GM18508 (cell line): ENCODE results near the gene ITPR2.
"Not testable (repeated sequence)": the region's sequence is repeated elsewhere in the genome, so short reads cannot be mapped to it uniquely, and the experiment has no call there.

Experiments
- ATAC-seq: cut with Tn5 transposase; IDR thresholded peaks from one replicate; pipeline ENCODE4 v1.9.1; 2021; ENCODE audit warnings: moderate number of reproducible peaks; ENCODE audit not compliant: insufficient read depth, unreplicated experiment

The ITPR2 gene

DNA sequence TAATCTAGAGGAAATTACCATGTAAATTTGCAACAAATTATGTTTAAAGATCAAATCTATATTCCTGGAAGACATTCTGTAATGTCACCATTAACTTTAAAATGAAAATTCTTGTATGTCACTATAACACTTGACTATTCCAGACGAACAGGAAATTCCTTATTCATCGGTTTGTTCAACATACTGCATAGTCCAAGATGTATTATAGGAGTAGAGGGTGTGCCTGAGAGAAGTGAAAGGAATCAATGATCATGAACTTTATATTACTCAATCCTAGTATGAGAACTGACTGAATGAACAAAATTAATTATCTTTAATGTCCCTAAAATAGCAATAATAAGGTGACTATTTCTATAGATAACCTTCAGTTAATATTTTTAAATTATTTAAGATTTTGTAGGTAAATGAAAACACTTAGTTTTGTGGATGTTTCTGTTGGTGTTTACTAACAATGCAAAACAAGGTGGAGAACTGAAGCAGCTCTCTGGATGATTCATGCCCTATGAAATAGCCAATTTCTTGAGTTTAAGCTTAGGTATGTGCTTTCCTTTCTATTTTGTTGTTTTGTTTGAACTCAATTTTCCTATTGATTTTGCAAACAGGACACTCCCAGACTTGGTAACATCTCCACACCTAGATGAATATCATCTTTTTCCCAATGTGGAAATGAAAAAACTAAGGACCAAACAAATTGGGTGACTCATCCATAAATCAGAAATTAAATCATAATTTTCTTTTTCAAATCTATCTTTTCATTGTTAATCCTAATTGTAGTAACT lies 18.2 kb upstream of the ITPR2 start:
- ATAC-seq, result no peak

DNA sequence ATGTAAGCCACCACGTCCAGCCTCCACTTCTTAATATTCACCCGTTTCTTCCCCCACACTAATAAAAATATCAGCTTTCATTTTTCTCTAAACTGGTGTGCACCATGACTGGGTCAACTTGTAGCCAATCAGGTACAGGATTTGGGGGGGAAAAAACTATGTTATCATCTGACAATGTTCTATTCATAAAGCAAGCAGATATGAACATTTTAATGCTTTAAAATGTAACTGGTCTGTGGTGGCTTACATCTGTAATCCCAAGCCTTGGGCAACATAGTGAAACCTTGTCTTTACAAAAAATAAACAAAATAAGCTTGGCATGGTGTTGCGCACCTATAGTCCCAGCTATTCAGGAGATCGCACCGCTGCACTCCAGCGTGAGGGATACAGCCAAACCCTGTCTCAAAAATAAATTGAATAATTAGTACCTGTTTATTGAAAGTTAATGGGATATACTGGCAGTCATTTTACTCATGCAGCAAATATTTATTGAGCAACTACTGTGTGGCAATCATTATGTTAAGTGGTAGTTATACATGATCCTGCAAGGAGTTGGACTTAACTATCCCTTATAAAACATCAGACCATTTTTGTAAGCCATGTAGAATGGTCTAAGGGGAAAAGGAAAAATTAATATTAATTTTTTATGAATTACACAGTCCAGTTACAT lies 15.3 kb upstream of the ITPR2 start:
- no peak for ATAC-seq

DNA sequence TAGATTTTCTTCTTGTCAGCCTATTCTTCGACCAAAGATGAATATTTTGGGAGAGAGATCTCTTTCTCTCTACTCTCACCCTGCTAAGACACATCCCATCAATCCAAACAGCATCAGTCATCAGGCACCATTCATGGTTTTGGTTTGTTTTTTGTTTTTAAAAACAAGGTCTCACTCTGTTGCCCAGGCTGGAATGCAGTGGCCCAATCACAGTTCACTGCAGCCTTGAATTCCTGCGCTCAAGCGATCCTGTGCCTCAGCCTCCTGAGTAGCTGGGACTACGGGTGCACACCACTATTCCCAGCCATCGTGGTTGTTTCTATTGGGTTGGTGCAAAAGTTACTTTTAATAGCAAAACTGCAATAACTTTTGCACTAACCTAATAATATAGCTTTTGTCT lies 14.4 kb upstream of the ITPR2 start:
- ATAC-seq, result no peak

DNA sequence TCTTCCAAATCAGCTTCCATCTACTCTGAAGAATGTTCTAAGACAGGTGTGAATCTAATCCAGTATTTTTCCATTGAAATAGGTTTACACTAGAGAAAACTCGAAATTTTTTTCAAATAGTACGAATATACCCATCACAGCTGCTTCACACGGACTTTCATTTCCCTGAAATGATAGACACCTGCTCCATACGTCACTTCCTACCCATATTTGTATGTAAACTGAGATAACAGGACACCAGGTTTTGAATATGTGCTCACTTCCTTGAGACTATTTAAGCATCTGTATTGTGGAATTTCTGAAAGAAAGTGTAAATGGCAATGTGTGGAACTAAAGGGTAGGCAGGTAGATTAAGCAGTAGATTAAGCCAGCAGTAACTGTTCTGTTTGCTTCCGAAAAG lies 13.4 kb upstream of the ITPR2 start:
- no peak for ATAC-seq

DNA sequence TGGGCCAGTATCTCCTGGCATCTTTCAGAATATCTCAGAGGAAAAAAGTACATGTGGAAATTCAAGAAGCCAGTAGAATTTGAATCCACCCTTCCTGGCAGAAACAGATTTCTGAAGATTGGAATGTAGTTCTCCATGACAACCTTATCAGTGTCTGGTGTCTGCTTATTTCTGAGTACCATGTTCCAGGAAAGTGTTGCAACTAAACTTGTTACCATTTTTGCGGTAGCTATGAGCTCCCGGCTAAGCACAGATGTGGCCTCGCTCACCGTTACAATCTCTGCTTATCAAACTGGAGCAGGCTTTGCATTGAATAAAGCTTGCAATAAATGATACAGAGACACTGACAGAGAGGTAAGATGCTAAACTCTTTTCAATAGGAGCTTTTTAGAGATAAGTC lies 13.0 kb upstream of the ITPR2 start:
- no peak for ATAC-seq

DNA sequence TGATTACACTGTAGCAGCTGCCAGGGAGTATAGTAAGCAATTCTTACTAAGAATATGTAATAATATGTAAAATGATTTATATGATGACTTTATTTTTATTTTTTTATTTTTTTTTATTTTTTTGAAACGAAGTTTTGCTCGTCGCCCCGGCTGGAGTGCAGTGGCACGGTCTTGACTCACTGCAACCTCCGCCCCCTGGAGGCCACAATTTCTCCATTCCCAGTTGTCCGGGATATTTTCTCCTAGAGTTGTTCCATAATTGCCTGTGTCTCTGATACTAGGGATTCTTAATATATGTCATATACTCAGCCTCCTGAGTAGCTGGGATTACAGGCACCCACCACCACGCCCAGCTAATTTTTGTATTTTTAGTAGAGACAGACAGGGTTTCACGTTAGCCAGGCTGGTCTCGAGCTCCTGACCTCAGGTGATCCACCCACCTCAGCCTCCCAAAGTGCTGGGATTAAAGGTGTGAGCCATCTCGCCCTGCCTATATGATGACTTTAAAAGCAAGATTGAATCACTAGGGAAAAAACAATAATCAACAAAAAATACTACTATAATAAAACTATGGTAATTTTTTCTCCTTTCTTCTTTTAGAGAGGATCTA lies 12.2 kb upstream of the ITPR2 start:
- no peak for ATAC-seq

DNA sequence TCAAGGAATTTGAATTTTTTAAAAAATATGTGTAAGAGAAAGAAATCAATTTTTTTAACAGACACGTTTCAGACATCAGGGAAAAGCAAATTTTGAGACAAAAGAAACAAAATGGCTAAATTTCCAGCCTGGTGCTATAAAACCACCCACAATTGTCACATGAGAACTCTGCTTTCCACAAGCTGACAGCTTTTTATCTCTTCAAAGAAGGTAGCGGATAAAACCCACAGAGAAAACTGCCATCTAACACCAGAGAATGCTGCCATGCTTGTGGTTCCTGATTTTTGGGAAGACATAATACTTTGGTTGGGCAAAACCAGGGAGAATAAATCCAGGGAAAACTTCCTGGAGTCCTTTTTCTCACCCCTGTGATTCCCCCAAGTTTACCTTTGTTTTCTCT lies 10.3 kb upstream of the ITPR2 start:
- ATAC-seq, result no peak

DNA sequence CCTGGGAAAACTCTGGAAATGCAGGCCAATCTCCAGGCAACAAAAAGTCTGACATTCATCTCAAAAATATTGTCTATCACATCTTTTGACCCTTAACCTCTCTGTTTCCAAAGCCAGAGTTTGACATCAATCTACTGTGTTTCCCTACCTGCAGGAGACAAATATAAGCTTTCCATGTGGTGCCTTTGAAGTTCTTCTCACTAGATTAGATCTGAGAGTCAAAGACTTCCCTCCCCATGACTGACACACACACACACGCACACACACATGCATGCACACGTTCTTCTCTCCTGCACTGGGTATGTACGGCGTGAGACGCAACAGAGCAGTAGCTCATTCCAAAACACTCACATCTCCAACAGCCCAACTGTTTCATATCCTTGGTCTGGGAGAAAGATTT lies 8.1 kb upstream of the ITPR2 start:
- no peak for ATAC-seq

DNA sequence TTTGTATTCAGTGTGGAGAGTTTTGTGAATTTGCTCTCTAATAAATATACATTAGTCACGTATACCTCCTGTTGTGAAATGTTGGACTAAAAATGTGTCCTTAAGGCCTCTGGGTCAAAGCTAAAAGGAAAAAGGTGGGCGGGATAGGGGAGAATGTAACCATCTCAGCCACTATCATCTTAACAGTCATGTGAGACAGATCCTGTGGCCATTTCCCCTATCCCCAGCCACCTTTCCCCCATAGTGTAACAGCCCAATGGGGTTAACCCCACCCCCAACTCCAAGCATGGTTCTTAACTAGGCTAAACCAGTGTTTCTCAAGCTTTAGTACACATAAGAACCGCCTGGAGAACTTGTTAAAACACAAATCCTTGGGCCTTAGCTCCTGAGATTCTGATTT lies 6.5 kb upstream of the ITPR2 start:
- ATAC-seq, result no peak

DNA sequence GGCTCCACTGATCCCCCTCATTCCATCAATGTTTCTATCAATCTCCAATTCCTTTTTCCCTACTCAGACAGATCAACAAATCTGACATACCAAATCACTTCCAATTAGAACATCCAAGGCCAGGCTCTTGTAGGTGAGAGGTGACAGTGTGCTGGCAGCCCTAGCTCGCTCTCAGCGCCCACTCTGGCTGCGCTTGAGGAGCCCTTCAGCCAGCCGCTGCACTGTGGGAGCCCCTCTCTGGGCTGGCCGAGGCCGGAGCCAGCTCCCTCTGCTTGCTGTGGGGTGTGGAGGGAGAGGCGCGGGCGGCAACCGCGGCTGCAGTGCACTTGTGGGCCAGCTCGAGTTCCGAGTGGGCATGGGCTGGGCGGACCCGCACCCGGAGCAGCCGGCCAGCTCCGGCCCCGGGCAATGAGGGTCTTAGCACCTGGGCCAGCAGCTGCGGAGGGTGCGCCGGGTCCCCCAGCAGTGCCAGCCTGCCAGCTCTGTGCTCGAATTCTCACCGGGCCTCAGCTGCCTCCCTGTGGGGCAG lies 6.0 kb upstream of the ITPR2 start:
- no peak for ATAC-seq

DNA sequence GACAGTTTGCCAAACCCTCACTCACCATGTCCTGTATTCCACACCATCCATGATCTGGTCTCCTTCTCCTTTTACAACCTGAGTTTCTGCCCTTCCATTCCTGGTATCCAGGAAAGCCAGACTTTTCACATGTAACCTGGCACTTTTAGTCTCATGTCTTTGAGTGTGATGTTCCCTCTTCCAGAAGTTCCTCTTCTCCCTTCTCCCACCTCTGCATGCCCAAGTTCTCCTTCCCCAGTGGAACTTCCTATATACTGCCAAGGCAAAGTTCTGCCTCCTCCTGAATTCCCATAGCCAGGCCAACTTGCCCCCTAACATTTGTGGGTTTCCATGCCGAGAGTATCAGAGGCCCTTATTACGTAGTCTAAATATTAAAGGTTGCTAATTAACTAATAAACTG lies 3.2 kb upstream of the ITPR2 start:
- no peak for ATAC-seq

DNA sequence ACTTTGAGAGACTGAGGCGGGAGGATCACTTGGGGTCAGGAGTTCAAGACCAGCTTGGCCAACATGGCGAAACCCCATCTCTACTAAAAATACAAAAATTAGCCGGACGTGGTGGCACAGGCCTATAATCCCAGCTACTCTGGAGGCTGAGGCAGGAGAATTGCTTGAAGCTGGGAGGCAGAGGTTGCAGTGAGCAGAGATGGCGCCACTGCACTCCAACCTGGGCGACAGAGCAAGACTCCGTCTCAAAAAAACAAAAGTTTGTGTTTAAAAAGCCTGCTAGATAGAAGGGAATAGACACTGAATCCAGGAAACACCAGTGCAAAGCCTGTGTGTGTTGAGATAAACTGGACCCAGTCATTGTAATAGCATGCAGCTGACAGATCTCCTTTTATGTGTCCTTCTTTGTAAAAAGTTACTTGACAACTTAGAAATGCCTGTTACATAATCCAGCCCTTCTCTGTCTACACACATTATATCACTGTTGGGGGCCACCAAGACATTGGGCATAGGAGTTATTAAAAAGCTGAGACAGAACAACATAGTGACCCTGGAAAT lies 1.6 kb upstream of the ITPR2 start:
- ATAC-seq, result not testable (repeated sequence)

DNA sequence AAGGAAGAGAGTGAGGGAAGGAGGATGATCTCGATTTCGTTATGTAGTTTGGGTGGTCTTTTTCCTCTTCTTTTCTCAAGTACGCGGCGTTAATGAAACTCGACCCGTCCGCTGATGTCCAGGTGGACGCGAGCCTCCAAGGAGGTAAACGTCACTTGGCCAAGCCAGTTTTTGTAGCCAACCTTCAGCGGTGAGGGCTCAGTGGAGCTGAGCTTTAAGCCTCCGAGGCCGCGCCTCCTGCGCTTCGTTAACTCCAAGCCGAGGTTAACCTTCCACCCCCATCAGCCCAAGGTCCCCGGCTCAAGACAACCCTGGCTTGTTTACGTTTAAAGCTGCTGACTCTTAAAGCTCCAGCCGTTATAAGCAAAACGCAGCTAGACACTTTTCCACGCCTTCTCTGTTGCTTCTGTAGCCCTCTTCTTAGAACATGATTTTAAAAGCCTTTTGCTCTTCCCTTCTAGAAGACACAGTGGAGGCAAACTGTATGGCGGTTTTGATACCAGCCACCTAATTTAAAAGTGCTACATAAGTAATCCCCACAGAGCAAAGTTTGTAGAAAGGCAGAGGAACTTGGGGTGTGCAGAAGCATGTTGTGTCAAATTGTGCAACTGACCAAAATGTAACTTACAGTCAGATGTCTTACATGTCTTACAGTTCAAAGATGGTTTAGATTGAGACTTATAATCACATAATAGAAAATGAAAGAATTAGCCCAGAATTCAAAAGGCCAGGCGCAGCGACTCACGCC lies 923 bp upstream of the ITPR2 start:
- no peak for ATAC-seq

DNA sequence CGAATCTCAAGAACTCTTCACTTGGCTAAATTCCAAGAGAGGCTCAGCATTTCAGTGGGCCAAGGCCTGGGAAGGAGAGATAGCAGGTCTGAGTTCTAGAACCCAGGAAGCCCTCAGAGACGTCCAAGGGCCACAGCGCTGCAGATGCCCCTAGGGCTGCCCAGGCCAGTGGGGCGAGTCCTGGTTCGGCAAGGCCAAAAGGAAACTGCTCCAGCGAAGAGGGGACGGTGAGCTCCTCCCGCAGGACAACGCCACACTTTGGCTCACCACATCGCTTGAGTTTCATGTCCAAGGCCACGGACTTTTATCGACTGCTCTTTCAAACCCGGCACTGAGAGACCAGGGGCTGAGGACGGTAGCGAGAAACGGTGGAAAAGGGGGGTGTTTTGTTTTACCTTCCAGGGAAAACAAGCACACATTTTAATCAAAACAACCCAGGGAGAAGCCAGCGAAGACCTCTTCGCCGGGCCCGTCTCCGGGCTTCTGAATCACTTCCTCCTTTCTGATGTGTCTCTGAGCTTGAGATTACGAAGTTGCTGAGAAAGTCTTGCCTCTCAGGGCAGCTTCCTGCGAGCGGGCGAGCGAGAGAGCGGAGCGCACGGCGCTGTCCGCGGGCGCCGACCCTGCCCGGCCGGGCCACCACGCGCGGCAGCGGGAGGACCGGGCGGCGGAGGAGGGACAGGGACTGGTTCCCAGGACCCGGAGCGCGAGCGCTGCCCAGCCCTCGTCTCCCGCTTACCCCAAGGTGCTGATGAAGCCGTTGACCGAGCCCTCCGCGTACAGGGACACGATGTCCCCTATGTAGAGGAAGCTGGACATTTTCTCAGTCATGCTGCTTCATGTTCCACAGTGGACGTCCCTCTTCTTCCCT lies 808 bp downstream of the ITPR2 start:
- peak; percentile 32 for ATAC-seq

DNA sequence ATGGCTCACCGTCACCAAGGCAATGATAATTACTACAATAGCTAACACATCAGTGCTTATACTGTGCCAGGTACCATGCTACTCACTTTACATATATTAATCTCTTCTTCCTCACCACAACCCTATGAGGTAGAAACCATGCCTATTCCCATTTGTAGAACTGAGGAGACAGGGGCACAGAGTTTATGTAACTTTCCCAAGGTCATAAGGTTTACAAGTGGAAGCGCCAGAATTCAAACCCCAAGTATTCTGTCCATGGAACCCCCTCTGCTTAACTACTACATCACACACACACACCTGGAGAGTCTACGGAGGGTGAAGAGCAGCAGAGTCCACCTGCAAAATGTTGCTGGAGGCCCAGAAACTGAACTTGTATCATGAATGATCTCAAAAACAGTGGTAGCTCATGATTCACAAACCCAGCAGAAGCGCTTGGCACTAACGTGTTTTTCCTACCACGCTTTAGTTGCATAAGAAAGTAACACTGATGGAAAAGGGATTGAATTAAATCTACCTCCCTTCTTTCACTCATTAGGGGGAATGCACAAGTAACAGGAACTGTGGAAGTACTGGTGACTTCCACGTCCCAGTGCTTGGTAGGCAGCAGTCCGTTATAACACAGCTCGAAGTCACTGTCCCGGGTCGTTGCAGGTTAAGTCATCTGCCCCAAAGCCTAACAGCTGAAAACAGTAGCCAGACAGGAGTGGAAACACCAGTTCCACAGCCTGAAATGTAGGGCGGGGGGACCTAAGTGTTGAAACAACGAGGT lies 2.0 kb downstream of the ITPR2 start:
- ATAC-seq, result no peak

DNA sequence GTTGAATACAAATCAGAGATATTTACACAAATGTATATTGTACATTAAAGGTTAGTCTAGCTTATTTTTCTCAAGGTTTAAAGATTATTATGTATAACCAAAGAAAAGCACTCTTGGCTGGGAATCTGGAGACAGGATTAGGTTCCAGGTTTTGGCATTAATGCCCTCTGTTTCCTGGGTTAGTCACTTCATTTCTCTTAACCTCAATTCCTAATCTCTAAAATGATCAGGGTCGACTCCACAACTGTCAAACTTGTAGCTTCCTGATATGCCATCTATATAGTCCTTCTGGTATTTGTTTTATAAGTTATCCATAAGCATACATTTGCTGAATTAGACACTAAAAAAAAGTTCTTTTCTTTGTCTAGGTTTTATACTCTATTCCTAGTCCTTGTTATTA lies 2.6 kb downstream of the ITPR2 start:
- no peak for ATAC-seq

DNA sequence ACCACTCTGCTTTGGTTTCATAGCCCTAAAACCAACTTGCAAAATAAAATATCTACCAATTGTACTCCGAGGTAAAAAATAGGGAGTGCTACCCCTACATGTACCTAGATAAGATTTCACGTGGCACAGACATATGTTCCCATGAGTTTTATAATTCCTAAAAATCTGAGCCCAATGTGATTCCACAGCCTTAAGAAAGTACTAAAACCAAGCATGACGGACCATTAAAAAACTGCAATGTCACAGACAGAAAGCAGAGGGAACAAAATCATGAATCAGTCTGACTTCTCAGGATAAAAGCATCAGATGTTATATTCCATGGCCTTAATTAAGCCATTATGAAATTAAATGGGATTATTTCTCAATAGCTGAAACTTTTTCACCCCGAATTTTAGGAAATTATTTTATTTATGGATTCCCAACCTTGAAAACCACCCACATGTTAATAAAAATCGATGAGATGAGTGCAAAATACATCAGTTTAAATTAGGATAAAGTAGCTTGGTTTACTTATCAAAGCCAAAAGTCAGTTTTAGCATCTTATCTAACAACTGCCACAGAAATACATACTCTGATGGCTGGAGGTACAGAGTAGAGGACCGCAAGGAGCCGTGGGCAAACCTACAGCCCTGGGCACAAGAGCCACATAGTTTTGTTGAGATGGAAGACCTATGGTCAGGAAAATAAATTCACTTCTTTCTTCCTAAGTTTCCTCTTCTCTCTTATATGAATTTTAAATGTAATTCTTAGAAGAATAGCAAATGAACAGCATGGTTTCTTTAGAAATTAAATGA lies 4.5 kb downstream of the ITPR2 start:
- ATAC-seq, result no peak

DNA sequence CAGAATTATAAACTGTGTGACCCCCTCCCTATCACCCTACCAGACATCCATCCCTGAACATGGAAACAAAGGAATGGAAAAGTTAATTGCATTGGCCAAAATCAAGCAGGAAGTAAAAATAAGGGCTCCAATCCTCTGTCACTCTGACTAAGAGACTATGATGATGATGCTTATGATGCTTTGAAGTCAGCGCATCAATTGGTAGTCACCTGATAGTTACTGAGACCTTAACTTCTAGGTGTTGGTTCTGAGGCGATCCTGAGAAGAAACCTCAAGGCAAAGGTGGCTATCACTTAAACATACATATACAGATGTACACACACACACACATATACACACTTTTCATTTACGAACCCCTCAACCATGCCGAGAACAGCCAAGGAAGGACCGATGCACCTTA lies 6.6 kb downstream of the ITPR2 start:
- no peak for ATAC-seq
